Stimulated activated CD4-positive, alpha-beta T cell treated with anti-CD3 and anti-CD28 coated beads, Interleukin-4, amount 100 ng/mL, for 48 hours (primary cell): ENCODE results near the gene MRPL55.

Experiments
- DNase-seq, 2 donors: peaks; one replicate each; pipeline ENCODE4 v3.0.0-alpha.2; 2020; ENCODE audit warnings: low read depth in 2 of 2

Gene MRPL55

DNA sequence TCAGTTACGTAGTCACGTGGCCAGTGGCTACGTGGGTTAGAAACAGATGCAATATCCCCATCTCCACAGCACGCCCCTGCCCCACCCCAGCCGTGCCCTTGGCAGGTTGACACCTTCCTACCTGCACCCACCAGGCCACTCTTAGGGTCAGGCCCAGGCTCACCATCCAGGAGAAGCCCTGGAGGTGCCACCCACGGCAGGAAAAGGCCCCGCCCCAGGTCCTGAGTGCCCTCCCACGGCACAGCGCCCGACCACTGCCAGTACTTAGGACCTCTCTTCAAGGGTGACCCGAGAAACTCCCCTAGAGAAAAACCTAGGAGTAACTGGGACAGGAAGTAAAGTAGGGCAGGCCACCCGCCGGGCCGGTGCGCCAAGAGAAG, 7.5 kb downstream of the MRPL55 start:
- no peak for DNase-seq

- DNase-seq: no peak
Observed at GRCh38 chr1:228100822-228101613, 8.1 kb downstream of the MRPL55 start.

- DNase-seq: no peak
Observed at GRCh38 chr1:228099331-228099732, 9.8 kb downstream of the MRPL55 start.

- no peak for DNase-seq
Observed at GRCh38 chr1:228098323-228098931, 10.7 kb downstream of the MRPL55 start.

DNA sequence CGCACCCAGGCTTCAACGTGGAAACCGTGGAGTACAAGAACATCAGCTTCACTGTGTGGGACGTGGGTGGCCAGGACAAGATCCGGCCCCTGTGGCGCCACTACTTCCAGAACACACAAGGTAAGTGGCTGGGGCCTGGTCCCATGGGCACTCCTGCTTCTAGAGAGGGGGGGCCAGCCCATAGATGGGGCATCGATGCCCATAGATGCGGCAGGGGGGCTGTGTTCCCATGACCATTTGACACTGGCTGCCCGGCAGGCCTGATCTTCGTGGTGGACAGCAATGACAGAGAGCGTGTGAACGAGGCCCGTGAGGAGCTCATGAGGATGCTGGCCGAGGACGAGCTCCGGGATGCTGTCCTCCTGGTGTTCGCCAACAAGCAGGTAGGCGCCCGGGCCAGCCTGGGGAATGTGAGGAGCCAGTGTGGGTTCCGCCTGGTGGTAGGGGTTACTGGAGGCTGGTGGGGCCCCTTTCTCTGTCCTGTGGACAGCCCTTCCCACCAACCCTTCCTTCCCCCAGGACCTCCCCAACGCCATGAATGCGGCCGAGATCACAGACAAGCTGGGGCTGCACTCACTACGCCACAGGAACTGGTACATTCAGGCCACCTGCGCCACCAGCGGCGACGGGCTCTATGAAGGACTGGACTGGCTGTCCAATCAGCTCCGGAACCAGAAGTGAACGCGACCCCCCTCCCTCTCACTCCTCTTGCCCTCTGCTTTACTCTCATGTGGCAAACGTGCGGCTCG, 11.6 kb downstream of the MRPL55 start:
- DNase-seq: no peak

DNA sequence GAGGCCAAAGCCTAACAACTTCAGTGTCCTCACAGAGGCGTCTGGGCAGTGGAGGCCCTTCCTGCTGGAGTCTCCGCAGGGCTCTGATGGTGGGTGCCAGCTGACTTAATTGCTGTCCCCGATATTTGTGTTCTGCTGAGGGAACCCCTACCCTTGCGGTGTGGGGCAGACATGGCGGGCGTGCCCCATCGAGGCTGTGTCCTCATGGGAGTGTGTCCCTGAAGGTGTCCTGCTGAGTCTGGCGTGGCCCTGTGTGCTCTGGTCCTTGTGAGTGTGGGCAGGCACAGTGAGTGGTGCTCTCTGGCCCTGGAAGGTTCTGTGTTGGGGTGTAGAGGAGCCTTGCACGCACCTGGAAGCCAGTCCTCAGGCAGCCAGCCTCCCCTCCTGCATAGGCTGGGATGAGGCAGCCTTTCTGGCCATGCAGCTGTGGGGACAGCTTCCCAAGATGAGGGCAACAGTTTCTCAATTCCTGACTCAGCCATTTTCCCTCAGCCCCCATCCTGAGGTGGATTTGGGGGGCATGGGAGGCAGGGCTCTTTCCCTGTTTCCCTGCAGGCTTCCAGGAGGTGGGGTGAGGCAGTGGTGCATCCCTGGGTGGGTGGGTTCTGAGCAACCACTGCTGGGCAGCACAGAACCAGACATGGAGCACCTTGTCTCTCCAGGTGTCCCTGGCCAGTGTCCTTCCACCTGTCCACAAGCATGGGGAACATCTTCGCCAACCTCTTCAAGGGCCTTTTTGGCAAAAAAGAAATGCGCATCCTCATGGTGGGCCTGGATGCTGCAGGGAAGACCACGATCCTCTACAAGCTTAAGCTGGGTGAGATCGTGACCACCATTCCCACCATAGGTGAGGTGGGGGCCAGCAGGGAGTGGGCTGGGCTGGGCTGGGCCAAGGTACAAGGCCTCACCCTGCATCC, 12.4 kb downstream of the MRPL55 start:
- no peak for DNase-seq

DNA sequence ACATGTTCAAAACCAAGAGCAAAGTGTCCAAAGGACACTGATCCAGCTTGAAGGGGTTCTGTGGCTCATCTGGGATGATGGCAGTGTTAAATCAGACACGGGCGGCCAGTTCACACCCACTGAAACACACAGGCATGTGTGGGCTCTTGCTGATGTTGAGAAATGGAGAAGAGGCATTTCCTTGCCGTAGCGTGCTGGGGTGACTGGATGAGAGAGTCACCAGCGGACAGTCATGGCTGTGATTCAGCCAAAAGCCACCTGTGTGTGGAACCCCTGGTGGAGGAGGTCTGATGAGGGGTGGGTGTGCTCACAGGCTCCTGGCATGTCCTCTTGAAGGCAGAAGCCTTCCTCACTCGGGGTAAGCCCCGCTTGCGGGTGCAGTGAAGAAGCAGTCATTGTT, 13.2 kb downstream of the MRPL55 start:
- no peak for DNase-seq

GRCh38 chr1:228095161-228095560, 13.9 kb downstream of the MRPL55 start:
- no peak for DNase-seq

- no peak for DNase-seq
Observed at GRCh38 chr1:228094432-228095016, 14.6 kb downstream of the MRPL55 start.

GRCh38 chr1:228093050-228093906, 15.8 kb downstream of the MRPL55 start:
- DNase-seq: no peak

- DNase-seq: no peak
Observed at GRCh38 chr1:228092342-228093049, 16.6 kb downstream of the MRPL55 start.

DNA sequence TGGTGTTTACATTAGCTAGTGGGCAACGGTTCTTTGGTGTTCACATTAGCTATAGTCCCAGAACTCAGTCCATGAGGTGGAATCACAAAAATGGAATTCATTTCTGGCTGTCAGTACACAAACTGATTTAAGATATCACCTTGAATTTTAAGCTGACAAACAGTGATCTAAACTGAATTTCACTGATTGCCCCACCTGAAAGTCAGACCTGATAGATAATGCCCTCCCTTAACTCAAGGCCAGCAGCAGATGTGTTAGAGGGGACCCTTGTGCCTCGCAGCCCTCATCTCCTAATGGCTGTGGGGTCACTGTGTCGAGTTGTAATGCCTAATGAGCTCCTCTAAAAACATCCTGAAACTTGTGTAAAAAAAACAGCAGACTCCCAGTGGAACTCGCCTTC, 18.0 kb downstream of the MRPL55 start:
- DNase-seq: no peak

DNA sequence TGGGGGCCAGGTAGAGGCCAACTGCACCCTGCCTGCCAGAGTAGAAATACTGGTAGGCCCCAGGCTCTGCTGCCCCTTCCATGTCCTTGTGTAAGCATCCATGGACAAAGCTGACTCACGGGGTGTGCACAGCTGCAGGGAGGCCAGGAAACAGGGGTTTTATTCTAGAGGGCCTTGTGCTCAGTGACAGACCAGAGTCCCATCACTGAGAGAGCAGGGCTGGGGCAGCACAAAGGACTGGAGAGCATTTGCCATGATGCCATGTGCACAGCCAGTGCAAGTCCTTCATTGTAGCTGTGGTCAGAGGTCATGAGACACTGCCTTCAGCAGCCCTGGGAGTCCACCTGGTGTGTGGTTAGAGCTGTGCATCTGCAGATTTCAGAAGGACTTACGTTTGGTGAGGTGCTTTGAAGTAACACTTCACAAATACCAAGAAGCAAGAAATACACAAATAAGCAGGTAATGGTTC, 18.5 kb downstream of the MRPL55 start:
- no peak for DNase-seq

GRCh38 chr1:228089519-228090380, 19.3 kb downstream of the MRPL55 start:
- no peak for DNase-seq

DNA sequence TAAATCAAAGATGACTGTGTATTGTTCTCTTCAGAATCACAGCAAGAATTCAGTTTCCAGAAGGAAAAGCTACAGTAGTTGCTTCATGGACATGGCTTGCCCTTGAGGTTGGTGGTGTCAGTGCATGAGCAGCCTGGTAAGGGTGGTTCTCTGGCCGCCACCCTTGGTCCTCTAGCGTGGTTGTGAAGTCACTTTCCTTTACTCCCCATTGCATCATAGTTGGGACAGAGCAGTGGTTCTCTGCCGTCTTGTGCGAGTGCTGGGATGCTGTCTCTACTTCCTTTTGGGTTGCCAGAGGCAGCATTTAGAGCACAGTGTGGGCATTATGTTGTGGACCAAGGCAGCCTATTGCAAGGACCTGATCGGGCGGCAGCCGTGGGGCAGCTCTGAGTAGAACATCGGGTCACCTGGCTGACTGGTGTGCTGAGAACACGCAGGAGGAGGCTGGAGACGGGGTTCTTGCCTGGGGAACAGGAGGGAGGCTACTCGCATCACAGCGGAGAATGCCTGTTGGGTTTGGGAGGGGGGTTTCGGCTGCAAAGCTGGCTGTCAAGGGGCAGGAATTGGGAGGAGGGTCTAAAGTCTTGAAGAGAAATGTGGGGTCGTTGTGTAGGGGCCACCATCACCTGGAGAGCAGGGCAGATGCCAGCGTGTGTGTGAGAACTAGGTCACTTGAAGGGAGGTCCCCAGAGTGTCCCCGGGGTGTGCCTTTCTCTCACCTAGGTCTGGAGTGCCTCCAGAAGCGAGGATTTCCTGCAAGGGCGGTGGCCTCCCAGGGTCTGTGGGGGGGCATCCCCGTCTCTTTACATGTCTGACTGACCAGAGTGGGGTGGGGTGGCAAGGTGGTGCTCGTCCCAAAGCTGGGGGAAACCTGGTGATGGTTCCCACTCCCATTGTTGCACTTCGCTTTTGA, 20.3 kb downstream of the MRPL55 start:
- no peak for DNase-seq

DNA sequence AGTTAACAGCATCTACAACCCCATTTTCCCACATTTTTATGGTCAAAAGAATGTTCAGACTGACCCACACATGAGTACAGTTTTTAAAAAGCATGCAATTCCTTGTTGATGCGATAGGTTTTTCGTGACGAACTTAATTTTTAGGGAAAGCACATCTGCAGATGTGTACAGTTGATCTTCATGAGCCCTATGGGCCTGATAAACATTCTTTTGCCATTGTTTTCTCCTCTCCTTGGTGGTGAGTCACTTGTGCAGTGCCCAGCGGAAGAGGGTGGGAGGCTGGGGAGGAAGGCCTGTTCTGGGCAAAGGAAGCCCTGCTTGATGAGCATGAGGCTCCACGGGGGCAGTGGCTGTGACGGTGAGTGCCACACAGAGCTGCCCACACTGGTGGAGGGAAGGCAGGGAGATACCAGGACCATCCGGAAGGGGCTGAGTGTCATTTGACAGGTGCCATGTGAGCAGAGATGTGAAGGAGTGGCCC, 21.3 kb downstream of the MRPL55 start:
- DNase-seq: no peak

GRCh38 chr1:228085287-228085951, 23.7 kb downstream of the MRPL55 start:
- no peak for DNase-seq
